Measurements from ENCODE around the gene CSF1R.

The CSF1R gene

GRCh38 chr5:150082889-150083288 lies 3.5 kb downstream of the CSF1R start:
- in situ Hi-C loops (cut with MboI; ENCODE audit: low pct_unique_long_range_greater_than_20kb, low sequenced_read_pairs, unreplicated experiment): no loop called here
- DNase-seq (ENCODE audit: low spot score): peak; percentile 7
- TF ChIP-seq, protein P1, sequence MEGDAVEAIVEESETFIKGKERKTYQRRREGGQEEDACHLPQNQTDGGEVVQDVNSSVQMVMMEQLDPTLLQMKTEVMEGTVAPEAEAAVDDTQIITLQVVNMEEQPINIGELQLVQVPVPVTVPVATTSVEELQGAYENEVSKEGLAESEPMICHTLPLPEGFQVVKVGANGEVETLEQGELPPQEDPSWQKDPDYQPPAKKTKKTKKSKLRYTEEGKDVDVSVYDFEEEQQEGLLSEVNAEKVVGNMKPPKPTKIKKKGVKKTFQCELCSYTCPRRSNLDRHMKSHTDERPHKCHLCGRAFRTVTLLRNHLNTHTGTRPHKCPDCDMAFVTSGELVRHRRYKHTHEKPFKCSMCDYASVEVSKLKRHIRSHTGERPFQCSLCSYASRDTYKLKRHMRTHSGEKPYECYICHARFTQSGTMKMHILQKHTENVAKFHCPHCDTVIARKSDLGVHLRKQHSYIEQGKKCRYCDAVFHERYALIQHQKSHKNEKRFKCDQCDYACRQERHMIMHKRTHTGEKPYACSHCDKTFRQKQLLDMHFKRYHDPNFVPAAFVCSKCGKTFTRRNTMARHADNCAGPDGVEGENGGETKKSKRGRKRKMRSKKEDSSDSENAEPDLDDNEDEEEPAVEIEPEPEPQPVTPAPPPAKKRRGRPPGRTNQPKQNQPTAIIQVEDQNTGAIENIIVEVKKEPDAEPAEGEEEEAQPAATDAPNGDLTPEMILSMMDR (IDR thresholded peaks at IDR 0.05; ENCODE audit: extremely low read depth, insufficient read depth, missing control alignments): no peak

- DNase-seq (ENCODE audit: low spot score): peak; percentile 45
- in situ Hi-C loops (cut with MboI; ENCODE audit: low pct_unique_long_range_greater_than_20kb, low sequenced_read_pairs, unreplicated experiment): no loop called here
- TF ChIP-seq, protein P1 (IDR thresholded peaks at IDR 0.05; ENCODE audit: extremely low read depth, insufficient read depth, missing control alignments): no peak
Measured at GRCh38 chr5:150082374-150082773, 4.0 kb downstream of the CSF1R start.

GRCh38 chr5:150081541-150082283 lies 4.6 kb downstream of the CSF1R start:
- TF ChIP-seq, protein P1 (IDR thresholded peaks at IDR 0.05; ENCODE audit: extremely low read depth, insufficient read depth, missing control alignments): no peak
- in situ Hi-C loops (cut with MboI; ENCODE audit: low pct_unique_long_range_greater_than_20kb, low sequenced_read_pairs, unreplicated experiment): no loop called here
- peak; percentile 70 for DNase-seq (ENCODE audit: low spot score)

DNA sequence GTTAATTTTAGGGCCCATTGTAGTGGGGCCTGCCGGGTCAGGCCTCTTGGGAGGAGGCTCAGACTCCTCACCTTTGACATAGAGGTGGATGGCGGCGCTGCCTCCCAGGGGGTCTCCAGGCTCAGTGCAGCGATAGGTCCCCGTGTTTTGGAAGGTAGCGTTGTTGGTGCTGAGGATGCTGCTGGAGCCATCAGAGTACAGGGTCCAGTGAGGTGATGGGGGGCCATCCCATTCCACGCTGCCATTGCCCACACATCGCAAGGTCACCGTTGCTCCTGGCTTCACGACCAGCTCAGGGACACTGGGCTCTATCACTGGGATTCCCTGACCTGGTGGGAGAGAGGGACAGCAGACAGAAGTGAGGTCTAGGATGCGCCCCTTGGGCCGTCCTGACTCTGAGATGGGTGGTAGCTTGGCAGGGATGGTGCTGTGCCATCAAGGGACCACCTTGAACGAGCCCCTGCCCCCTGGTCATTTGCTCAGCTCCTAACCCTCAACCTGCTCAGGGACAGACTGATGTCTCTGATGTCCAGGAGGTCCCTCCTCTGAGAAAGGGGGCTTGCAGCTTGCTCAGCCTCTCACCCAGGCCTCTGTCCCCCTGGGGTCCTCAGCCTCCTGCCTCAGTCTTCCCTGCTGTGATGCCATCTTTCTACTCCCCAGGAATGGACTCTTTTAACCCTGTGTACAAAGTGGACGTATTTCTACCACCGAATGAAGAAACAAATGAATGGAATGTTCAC lies 5.5 kb downstream of the CSF1R start:
- in situ Hi-C loops (cut with MboI; ENCODE audit: low pct_unique_long_range_greater_than_20kb, low sequenced_read_pairs, unreplicated experiment): no loop called here
- TF ChIP-seq, protein P1 (IDR thresholded peaks at IDR 0.05; ENCODE audit: extremely low read depth, insufficient read depth, missing control alignments): no peak
- DNase-seq (ENCODE audit: low spot score): peak; percentile 16

- in situ Hi-C loops (cut with MboI; ENCODE audit: low pct_unique_long_range_greater_than_20kb, low sequenced_read_pairs, unreplicated experiment): no loop called here
- DNase-seq (ENCODE audit: low spot score): no peak
- TF ChIP-seq, protein P1 (IDR thresholded peaks at IDR 0.05; ENCODE audit: extremely low read depth, insufficient read depth, missing control alignments): no peak
Measured at GRCh38 chr5:150079909-150080461, 6.4 kb downstream of the CSF1R start.

- DNase-seq (ENCODE audit: low spot score): no peak
- in situ Hi-C loops (cut with MboI; ENCODE audit: low pct_unique_long_range_greater_than_20kb, low sequenced_read_pairs, unreplicated experiment): no loop called here
- TF ChIP-seq, protein P1 (IDR thresholded peaks at IDR 0.05; ENCODE audit: extremely low read depth, insufficient read depth, missing control alignments): no peak
Measured at GRCh38 chr5:150078802-150079689, 7.3 kb downstream of the CSF1R start.

Measured in GM13977 (cell line).